HG02840 (cell line): ENCODE measurements around the gene TBX10.
"Not testable (repeated sequence)": the region's sequence is repeated elsewhere in the genome, so short reads cannot be mapped to it uniquely, and the experiment has no call there.

Experiments
- ATAC-seq: cut with Tn5 transposase; IDR thresholded peaks from one replicate; pipeline ENCODE4 v1.9.1; 2021; ENCODE audit warnings: mild to moderate bottlenecking, moderate library complexity, moderate number of reproducible peaks; ENCODE audit not compliant: unreplicated experiment, low FRiP score

The TBX10 gene

GRCh38 chr11:67664696-67665540 lies 25.4 kb upstream of the TBX10 start:
- no peak for ATAC-seq

- ATAC-seq: no peak
Measured at GRCh38 chr11:67664213-67664585, 24.6 kb upstream of the TBX10 start.

- ATAC-seq: no peak
Measured at GRCh38 chr11:67663532-67664212, 24.1 kb upstream of the TBX10 start.

GRCh38 chr11:67662835-67663531 lies 23.4 kb upstream of the TBX10 start:
- no peak for ATAC-seq

- no peak for ATAC-seq
Measured at GRCh38 chr11:67662142-67662834, 22.7 kb upstream of the TBX10 start.

DNA sequence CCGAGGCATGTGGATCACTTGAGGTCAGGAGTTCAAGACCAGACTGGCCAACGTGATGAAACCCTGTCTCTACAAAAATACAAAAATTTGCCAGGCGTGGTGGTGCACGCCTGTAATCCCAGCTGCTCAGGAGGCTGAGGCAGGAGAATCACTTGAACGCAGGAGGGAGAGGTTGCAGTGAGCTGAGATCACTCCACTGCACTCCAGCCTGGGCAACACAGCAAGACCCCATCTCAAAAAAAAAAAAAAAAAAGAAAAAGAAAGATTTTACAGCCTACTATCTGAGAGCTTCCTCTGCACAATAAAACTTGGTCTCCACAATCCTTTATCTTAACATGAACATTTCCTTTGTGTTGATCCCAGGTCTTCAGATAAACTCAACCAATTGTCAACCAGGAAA lies 21.2 kb upstream of the TBX10 start:
- ATAC-seq: not testable (repeated sequence)

GRCh38 chr11:67659651-67660165 lies 20.1 kb upstream of the TBX10 start:
- not testable (repeated sequence) for ATAC-seq

- no peak for ATAC-seq
Measured at GRCh38 chr11:67657300-67657699, 17.7 kb upstream of the TBX10 start.

- no peak for ATAC-seq
Measured at GRCh38 chr11:67656278-67656922, 16.8 kb upstream of the TBX10 start.

DNA sequence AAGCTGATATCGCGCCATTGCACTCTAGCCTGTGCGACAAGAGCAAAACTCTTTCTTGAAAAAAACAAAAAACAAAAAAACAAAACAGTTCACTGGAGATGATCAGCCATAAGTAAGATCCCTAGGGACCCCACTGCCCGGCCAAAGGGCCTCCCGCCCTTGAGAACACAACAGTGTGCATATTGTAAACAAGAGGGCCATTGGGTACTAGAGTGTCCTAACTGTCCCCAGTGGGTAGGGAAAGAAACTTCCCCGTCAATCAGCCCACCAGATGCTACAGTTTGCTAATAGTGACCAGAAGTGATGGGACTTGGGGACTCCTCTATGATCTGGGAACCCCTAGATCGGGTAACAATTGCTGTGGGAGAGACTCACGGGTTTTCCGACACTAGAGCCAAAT lies 14.7 kb upstream of the TBX10 start:
- no peak for ATAC-seq

GRCh38 chr11:67652965-67653845 lies 13.6 kb upstream of the TBX10 start:
- no peak for ATAC-seq

GRCh38 chr11:67651976-67652781 lies 12.6 kb upstream of the TBX10 start:
- no peak for ATAC-seq

DNA sequence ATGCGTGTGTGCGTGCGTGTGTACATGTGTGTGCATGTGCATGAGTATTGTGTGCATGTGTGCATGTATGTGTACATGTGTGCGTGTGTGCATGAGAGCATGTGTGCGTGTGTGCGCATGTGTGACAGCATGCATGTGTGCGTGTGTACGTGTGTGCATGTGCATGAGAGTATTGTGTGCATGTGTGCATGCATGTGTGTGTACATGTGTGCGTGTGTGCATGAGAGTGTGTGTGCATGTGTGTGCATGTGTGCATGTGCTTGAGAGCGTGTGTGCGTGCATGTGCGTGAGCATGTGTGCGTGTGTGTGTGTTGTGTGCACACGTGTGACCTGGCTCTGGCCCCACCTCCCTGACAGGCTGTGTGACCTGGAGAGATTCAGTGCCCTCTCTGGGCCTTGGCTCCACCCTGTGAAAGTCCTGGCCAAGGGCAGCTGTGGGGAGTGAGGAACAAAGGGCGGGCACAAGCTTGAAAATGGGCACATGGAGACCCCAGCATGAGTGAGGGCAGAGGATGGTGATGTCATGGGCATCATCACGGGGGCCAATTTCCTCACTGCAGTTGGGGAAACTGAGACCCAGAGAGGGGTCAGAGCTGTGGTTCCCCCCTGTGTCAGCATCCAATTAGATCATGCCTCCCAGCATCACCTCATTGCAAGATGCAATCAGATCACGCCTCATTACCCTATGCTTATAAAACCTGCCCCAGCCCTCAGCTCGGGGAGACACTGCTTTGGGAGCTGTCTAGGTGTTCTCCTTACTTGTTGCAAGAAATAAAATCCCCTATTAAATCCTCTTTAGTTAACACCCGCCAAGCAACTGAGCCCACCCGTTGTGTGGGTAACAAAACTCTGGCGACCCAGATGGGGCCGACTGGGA lies 10.3 kb upstream of the TBX10 start:
- ATAC-seq: no peak

GRCh38 chr11:67648796-67649613 lies 9.4 kb upstream of the TBX10 start:
- no peak for ATAC-seq

GRCh38 chr11:67648140-67648795 lies 8.7 kb upstream of the TBX10 start:
- no peak for ATAC-seq

GRCh38 chr11:67647471-67647870 lies 7.9 kb upstream of the TBX10 start:
- ATAC-seq: no peak
